Measurements from ENCODE around the gene TWF1. TPM values are rescaled to one million over a fixed set of nuclear protein-coding genes. Genes with fewer than 3 reads are reported as not detected.

The TWF1 gene
- total and polyA plus RNA-seq, 9 of the 15 experiments (the other 6 are each of a cell fraction or from before 2014, with no cell fraction given): 10.3 to 29.4 (median 23.4) TPM

GRCh38 chr12:43805860-43806736 lies at the start of gene TWF1 (continued):
- TF ChIP-seq ZC3H4 (CRISPR knock-in tag; IDR thresholded peaks at IDR 0.05; ENCODE audit: borderline replicate concordance) (no peak), PRDM10 (IDR thresholded peaks at IDR 0.05; ENCODE audit: partially characterized antibody) (peak; percentile 95), SMAD1 (IDR thresholded peaks at IDR 0.05; ENCODE audit: low read depth, low read length, partially characterized antibody) (no peak), CCAR2 (IDR thresholded peaks at IDR 0.05; ENCODE audit: low read depth, low read length) (no peak), ZNF561 (CRISPR knock-in tag; conservative IDR thresholded peaks at IDR 0.05) (no peak), GTF2F1 (IDR thresholded peaks at IDR 0.05; ENCODE audit: low read depth, low read length) (no peak), ZNF785 (CRISPR knock-in tag; IDR thresholded peaks at IDR 0.05) (no peak), NR3C1 (CRISPR knock-in tag; IDR thresholded peaks at IDR 0.05) (peak; percentile 41; the same call in 1 of the 2 replicates), ZNF511 (CRISPR knock-in tag; IDR thresholded peaks at IDR 0.05) (no peak; the same call in 1 of the 2 replicates), STAT5B (CRISPR knock-in tag; IDR thresholded peaks at IDR 0.05) (no peak), CHD1 (IDR thresholded peaks at IDR 0.05; ENCODE audit: low read length) (no peak), IRF2 (CRISPR knock-in tag; IDR thresholded peaks at IDR 0.05) (no peak), BDP1 (IDR thresholded peaks at IDR 0.05; ENCODE audit: insufficient read depth, insufficient read length) (no peak), BRD9 (IDR thresholded peaks at IDR 0.05; ENCODE audit: low read depth, partially characterized antibody) (no peak), GATAD2B (IDR thresholded peaks at IDR 0.05; ENCODE audit: borderline replicate concordance) (peak; percentile 55; the same call in 1 of the 2 replicates), USF1 (CRISPR knock-in tag; IDR thresholded peaks at IDR 0.05) (no peak), U2AF2 (optimal IDR thresholded peaks at IDR 0.05; ENCODE audit: low read depth, low read length) (no peak), FOXJ2 (tag; IDR thresholded peaks at IDR 0.05) (no peak)
- TF ChIP-seq, protein P1, sequence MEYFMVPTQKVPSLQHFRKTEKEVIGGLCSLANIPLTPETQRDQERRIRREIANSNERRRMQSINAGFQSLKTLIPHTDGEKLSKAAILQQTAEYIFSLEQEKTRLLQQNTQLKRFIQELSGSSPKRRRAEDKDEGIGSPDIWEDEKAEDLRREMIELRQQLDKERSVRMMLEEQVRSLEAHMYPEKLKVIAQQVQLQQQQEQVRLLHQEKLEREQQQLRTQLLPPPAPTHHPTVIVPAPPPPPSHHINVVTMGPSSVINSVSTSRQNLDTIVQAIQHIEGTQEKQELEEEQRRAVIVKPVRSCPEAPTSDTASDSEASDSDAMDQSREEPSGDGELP (CRISPR knock-in tag; IDR thresholded peaks at IDR 0.05; ENCODE audit: borderline replicate concordance): peak; percentile 23; the same call in 1 of the 2 replicates
- TF ChIP-seq, protein P2, sequence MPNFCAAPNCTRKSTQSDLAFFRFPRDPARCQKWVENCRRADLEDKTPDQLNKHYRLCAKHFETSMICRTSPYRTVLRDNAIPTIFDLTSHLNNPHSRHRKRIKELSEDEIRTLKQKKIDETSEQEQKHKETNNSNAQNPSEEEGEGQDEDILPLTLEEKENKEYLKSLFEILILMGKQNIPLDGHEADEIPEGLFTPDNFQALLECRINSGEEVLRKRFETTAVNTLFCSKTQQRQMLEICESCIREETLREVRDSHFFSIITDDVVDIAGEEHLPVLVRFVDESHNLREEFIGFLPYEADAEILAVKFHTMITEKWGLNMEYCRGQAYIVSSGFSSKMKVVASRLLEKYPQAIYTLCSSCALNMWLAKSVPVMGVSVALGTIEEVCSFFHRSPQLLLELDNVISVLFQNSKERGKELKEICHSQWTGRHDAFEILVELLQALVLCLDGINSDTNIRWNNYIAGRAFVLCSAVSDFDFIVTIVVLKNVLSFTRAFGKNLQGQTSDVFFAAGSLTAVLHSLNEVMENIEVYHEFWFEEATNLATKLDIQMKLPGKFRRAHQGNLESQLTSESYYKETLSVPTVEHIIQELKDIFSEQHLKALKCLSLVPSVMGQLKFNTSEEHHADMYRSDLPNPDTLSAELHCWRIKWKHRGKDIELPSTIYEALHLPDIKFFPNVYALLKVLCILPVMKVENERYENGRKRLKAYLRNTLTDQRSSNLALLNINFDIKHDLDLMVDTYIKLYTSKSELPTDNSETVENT (CRISPR knock-in tag; IDR thresholded peaks at IDR 0.05): peak; percentile 42; the same call in 1 of the 2 replicates
